ENCODE data around the gene SRRD.

The SRRD gene

GRCh38 chr22:26482161-26482560, 1.5 kb upstream of the SRRD start:
- DNase-seq (ENCODE audit: low read depth) = no peak

DNA sequence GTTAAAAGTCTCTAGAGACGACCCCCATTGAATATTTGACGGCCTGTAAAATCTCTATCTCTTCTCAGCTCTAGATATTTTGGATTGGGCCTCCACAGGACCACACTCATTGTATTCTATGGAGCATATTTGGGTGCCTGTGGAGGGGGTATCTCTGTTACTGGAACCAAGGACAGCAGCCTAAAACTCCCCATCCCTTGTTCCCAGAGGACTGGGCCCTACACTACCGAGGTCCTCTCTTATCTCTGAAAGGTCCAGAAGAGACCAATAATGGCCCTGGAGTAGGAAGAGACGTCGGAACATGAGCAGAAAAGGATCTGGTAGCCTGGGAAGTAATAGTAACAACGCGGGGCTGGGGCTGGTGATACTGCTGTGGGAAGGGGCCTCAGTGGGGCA, 636 bp upstream of the SRRD start:
- DNase-seq (ENCODE audit: low read depth) = no peak

DNA sequence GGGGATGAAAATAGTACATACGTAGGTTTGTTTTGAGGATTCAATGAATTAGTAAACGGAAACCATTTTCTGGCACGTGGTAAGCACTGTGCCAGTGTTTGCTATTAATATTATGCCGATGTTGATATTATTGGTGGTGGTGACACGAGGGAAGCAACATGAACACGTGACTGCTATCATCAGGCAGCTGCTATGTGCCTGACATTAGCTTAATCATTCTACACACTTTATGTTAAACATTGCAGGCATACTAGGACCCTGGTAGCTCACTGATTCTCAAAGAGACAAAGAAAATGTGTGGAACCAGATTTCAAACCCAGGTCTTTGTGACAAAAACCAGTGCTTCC, 656 bp downstream of the SRRD start:
- DNase-seq (ENCODE audit: low read depth) = no peak

DNA sequence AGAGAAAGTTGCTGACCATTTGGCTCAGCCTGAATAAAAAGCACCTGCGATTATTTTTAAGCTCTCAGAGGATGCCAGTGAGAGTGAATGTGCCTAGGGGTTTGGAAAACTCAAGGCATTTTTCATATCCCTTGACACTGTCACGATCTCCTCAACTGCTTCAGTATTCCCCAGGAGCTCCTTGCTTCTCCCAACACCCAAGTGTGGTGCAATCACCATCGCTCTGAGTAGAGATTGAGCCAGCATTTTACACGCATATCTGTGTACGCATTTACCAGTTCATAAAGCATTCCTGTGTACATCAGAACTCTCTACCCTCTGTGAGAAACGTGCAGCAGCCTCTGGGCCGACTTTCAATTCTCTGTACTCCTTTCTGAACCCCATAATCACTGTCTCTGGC, 1.3 kb downstream of the SRRD start:
- no peak for DNase-seq (ENCODE audit: low read depth)

DNA sequence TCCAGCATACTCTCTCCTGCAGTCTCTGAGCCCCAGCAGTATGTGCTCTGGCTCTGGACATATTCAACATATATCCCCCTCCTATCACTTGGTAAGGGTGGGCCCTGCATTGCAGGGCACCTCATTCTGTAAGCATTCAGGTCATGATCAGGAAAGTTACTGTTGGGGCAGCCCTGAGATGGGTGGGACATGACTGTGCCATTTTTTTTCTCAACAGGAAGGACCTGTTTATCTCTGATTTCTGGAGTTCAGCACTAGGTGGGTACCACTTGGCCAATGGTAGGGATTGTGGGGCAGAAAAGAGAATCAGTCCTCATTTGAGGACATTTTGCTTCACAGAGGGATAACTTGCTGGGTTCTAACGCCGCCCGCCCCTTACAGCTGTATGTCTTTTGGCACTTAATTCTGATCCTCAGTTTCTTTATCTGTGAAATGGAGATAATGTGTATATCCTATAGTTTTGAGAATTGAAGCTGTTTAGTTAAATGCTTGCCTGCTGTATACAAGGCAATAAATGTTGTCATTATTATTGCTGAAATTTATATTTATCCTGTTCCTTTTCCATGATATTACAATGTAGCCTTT, 2.2 kb downstream of the SRRD start:
- DNase-seq (ENCODE audit: low read depth) = no peak

DNA sequence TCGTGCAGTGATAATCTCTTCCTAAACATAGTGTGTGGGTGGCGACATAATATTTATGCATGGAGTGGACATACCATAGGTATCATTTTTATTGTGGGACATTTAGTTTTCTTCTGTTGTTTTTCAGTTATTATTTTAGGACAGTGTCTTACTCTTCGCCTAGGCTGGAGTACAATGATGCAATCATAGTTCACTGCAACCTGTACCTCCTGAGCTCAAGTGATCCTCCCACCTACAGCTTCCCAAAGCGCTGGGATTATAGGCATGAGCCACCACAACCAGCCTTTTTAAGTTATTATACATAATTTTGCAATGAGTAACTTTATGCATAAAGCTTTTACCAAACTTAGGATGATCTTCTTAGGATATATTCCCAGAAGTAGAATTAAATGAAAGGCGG, 2.7 kb downstream of the SRRD start:
- DNase-seq (ENCODE audit: low read depth) = no peak

GRCh38 chr22:26487996-26488395, 4.3 kb downstream of the SRRD start:
- no peak for DNase-seq (ENCODE audit: low read depth)

DNA sequence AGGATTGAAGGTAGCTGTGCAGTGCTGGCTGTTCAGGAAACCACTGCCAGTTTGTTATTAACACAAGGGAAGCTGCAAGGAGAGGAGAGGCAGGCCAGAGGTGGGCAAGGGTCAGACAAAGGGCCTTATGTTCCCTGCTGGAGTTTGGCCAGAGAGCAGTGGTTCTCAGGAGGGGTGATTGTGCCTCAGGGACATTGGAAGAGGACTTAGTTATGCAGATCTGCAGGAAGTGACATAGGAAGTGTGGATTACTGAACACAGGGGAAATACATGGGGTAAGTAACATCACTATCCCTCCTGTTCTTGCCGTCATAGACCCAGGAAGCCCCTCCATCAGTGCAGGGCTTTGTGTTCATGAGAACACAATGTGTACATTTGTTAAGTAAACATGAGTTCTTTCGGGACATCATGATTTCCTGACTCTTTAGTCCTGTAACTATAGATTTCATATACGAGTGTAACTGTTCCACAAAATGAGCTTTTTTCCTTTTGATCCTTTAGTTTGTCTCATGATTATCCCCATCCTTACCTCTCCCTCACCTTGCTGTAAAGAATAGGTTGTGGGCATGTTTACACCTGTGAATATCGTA, 5.9 kb downstream of the SRRD start:
- DNase-seq (ENCODE audit: low read depth) = no peak

DNA sequence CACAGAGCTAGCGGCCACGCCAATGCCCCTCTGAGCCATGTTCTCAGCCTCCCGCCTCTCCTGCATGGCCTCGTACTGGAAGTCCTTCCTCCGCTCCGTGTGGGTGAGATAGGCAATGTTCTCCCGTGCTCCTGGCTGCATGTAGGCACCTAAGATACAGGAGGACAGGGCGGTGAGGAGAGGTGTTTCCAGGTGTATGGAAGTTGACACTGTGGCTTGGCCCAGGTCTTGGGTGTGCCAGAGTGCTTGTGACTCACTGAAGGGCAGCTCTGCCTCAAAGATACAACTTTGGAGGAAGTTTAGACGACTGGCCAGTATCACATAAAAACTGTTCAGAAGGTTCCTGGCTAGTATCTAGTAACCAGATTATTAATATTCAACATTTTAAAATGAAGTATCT, 8.5 kb downstream of the SRRD start:
- no peak for DNase-seq (ENCODE audit: low read depth)

- no peak for DNase-seq (ENCODE audit: low read depth)
These were observed 10.8 kb downstream of the SRRD start for GRCh38 chr22:26494506-26494905.

DNA sequence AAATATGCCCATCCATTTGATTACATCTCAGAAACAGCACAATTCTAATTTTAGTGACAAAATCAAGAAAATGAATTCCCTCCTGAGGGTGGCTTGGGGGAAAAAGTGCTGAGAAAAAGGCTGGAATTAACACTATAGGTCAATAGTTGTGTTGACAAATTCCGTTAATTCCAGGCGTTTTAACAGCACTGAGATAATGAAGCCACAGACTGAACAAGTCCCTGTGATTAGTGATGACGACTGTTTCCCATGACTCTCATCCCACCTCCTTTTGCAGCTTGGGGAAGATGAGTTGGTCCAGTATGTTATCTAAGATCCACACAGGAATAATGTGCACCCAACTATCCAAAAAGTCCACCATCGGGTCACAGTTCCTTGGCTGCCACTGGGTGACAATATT, 12.8 kb downstream of the SRRD start:
- no peak for DNase-seq (ENCODE audit: low read depth)

DNA sequence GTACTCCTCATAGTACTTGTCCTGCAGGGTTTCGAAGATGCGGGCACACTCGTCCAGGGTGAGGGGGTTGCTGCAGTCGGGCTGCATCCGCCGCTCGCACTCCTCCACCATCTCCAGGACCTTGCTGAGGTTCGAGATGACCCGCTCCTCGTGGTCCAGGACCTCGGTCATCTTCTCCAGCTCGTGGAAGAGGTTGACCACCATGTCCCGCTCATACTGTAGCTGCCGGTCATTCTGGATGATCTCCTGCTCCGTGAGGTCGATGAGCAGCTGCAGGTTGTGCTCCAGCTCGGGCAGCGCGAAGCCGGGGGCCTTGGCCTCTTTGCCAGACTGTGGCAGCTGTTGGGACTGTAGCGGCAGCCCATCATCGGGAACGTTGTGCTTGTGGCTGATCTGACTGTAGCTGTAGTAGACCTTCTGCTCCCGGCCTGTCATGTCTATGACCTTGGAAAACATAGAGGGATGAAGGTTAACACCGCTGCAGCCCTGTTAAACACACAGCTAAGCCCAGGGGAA, 15.6 kb downstream of the SRRD start:
- DNase-seq (ENCODE audit: low read depth) = no peak

DNA sequence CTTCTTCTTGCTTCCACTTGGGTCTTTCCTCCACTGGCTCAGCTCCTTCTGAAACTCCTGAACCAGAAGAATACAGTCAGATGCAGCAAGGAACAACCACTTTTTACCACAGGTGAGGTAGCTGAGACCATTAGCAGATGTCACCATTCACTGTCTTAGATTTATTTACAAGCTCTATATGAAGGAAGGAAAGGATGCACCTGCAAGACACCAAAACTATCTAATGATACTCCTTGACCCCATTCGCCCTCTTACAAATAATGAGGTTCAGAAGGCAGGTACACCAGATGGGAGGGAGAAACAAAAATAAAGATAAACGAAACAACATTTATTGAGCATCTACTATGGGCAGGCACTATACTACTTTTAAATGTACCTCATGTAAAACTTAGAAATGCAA, 18.3 kb downstream of the SRRD start:
- no peak for DNase-seq (ENCODE audit: low read depth)

DNA sequence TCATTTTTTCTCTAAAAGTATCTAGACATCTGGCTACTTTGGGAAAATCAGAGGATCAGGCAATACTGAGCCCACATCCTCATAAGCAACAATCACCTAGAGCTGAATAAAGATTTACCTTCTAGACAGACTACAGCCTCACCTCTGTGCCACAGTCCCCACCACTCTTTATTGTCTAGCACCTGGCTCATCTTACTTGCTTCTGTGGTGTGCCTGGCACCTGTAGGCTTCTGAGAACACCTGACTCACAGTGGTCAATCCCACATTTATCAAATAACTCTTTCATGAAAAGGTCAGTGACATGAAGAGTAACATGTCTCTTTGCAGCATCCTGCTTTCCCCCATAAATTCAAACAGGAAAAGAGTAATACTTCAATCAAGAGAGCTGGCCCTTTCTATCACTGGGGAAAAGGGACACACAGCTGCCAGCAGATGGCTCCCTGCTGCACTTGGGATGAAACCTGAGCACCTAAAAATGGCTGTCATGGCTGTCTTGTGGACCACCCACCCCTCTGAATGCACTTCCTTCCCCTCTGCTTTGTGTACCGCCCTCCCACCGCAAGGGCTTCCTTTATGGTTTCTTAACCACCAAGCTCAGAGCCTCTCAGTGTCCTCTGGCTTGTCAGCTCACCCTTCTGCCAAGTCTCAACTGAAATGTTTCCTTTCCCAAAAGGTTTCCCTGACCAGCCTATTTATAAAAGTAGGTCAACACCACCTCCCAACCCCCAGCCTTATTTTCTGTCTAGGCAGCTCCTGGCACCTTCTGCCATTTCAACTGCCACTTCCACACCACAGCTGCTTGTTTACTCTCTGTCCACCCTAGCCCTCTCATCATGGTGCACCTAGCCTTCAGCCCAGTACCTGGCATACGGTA, 19.2 kb downstream of the SRRD start:
- peak; percentile 90 for DNase-seq (ENCODE audit: low read depth)

DNA sequence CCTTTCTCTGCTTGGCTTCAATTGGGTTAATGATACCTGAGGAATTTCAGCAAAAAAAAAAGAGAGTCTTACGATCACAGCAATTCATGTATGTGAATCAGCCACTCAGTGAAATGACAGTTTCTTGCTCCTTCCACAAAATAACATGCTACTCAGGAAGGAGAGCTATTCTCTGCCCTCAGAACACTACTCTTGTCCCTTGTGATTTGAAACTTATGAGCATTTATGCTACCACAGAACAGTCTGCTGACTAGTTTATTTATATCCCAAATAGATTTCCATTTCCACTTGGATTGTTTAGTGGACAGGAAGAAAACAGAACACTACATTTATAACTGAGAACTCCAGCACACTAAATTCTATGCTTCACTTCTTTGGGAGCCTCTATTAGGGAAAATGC, 20.1 kb downstream of the SRRD start:
- no peak for DNase-seq (ENCODE audit: low read depth)

DNA sequence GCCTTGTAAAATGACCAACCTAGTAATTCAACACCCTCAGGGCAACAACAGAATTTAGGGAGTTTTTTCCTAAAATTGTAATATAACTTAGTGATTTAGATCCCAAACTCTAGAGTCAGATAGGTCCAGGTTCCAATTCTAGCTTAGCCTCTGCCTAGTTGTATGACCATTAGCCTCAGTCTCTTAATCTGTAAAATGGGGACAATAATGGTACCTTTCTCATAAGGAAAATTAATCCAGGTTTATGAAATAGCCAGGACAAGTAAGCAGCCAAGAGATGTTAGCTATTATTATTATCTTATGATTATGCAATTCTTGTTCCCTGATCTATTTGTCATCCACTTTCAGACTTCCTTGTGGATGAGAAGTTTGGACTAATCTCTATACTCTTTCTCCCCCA, 24.5 kb downstream of the SRRD start:
- no peak for DNase-seq (ENCODE audit: low read depth)

GRCh38 chr22:26512149-26512793, 28.6 kb downstream of the SRRD start, which contains the start of gene TFIP11:
Gene TFIP11 (minus strand): TSS chr22:26512473. CDS start chr22:26510272, 2,201 bp downstream.
- DNase-seq (ENCODE audit: low read depth) = peak; percentile 65

GRCh38 chr22:26513838-26514237, 30.2 kb downstream of the SRRD start:
- DNase-seq (ENCODE audit: low read depth) = no peak

- no peak for DNase-seq (ENCODE audit: low read depth)
These were observed 30.9 kb downstream of the SRRD start for GRCh38 chr22:26514419-26515161.

DNA sequence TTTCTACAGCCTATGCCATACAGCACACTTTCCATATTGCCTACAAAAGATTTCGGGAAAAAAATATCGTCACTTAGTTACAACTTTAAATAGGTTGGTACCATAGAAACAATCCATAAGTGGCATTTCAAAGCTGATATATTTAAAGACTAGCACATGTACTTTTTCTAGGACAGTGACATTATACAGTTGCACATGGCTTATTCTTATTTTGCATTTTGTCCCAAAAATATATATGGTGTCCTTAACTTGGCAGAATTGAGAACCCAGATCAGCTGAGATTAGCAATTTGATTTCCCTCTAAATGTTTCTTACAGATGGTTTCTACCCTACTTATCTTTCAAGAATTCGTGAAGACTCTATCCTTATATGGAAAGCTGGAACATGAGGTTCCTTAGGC, 32.3 kb downstream of the SRRD start:
- no peak for DNase-seq (ENCODE audit: low read depth)

- no peak for DNase-seq (ENCODE audit: low read depth)
These were observed 32.8 kb downstream of the SRRD start for GRCh38 chr22:26516503-26516902.

DNA sequence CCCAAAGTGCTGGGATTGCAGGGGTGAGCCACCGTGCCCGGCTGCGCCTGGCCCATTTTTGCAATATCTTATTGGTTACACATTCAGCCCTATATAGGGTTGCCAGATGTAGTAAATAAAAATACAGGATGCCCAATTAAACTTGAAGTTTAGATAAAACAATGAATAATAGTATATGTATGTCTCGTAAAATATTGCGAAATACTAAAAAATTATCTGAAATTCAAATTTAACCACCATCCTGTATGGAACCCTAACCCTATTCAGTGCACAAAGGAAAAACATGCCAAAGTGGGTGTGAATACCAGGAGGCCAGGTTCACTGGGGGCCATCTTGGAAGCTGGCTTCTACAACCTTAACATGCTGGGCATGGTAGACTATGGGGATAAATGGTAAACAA, 33.8 kb downstream of the SRRD start:
- DNase-seq (ENCODE audit: low read depth) = no peak
